Measurements from ENCODE around the gene SEMA5A.

Gene SEMA5A

DNA sequence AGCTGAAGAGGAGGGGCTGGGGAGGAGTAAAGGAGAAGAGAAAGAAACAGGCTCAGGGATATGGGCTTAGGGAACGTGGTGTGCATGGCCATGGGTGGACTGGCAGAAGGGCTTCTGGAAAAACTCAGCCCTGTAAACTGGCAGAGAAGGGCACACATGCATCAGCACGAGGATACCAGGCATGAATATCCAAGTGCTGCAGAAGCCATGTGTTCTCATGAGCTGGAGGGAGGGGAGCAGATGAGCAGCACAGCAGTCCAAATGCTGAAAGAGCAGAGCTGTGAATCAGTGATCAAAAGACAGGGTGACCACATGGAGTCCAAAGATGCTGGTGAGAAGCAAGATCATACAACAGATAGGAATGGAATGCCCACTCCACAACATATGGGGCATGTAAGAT lies 72.3 kb downstream of the SEMA5A start:
- TF ChIP-seq, protein P1, sequence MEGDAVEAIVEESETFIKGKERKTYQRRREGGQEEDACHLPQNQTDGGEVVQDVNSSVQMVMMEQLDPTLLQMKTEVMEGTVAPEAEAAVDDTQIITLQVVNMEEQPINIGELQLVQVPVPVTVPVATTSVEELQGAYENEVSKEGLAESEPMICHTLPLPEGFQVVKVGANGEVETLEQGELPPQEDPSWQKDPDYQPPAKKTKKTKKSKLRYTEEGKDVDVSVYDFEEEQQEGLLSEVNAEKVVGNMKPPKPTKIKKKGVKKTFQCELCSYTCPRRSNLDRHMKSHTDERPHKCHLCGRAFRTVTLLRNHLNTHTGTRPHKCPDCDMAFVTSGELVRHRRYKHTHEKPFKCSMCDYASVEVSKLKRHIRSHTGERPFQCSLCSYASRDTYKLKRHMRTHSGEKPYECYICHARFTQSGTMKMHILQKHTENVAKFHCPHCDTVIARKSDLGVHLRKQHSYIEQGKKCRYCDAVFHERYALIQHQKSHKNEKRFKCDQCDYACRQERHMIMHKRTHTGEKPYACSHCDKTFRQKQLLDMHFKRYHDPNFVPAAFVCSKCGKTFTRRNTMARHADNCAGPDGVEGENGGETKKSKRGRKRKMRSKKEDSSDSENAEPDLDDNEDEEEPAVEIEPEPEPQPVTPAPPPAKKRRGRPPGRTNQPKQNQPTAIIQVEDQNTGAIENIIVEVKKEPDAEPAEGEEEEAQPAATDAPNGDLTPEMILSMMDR (conservative IDR thresholded peaks at IDR 0.05; ENCODE audit: control insufficient read depth, insufficient read depth, low read depth, low read length) = no peak
- peak; percentile 28 for DNase-seq (ENCODE audit: low read depth)
- no peak overlapping the region for H3K4me3 ChIP-seq (ENCODE audit: control insufficient read depth, low read depth, low read length)

DNA sequence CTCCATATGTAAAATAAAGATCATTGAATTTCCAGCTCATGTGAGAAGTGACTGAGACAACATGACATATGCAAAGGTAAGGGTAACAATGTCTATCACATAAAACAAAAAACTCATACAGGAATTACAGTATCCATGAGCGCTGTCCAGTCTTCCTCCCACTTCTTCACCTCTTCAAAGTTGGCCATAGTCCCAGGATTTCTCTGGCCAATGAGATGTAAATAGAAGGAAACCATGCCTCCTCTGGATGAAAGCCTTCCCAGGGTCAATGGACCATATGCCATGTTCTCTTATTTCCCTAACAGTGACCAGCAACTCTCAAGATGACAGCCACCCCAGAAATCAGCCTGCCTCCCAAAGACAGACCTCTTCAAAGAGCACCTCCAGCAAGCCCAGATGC lies 75.5 kb downstream of the SEMA5A start:
- no peak overlapping the region for H3K4me3 ChIP-seq (ENCODE audit: control insufficient read depth, low read depth, low read length)
- TF ChIP-seq, protein P1 (conservative IDR thresholded peaks at IDR 0.05; ENCODE audit: control insufficient read depth, insufficient read depth, low read depth, low read length) = no peak
- no peak for DNase-seq (ENCODE audit: low read depth)

DNA sequence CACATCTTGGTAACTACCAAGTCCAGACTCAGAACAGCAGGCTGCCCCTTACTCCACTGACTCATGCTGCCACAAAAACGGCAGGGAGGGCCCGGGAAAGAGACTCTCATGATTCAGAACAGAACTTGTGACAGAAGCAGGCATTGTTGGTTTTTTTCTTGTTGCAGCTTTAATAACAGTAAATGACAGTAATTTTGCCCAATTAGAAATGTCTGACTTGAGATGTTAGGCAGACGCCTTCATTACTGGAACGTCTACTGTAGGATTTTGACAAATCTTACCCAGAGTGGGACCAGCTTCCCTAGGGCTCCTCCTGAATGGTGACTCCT lies 77.9 kb downstream of the SEMA5A start:
- peak; percentile 92 for DNase-seq (ENCODE audit: low read depth)

DNA sequence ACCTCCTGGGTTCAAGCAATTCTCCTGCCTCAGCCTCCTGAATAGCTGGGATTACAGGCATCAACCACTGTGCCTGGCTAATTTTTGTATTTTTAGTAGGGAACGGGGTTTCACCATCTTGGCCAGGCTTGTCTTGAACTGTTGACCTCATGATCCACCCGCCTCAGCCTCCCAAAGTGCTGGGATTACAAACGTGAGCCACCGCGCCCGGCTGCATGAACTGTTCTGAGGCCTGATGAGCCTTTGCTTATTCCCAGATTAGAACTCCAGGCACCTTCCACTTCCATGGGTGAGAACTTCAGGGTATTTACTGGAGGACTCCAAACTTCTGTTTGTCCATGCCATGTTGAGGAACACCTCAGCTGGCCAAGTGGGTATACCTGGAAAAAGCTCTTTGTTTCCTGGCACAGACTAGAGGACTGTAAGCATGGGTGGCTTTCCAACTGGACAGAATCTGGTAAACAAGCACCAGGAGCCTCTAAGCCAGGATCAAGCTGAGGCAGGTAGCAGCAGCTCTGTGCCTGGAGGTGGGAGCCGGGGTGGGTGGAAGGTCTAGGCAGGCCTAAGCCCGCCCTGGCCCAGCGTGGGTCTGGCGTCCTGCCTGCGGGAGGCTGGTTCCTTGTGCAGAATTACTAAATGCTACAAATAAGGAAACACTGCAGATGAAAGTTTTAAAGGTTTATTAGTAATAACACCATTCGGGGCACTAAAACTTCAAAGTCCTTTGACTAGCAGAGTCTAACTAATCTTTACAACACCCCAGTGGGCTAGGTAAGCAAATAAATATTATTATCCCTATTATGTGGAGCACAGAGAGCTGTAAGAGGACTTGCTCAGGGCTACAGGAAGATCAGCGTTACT lies 78.4 kb downstream of the SEMA5A start:
- no peak for DNase-seq (ENCODE audit: low read depth)
- TF ChIP-seq, protein P1 (conservative IDR thresholded peaks at IDR 0.05; ENCODE audit: control insufficient read depth, insufficient read depth, low read depth, low read length) = no peak

More for the DNA sequence above, 77.9 kb downstream of the SEMA5A start:
- TF ChIP-seq, protein P1 (conservative IDR thresholded peaks at IDR 0.05; ENCODE audit: control insufficient read depth, insufficient read depth, low read depth, low read length) = no peak
- no peak overlapping the region for H3K4me3 ChIP-seq (ENCODE audit: control insufficient read depth, low read depth, low read length)

DNA sequence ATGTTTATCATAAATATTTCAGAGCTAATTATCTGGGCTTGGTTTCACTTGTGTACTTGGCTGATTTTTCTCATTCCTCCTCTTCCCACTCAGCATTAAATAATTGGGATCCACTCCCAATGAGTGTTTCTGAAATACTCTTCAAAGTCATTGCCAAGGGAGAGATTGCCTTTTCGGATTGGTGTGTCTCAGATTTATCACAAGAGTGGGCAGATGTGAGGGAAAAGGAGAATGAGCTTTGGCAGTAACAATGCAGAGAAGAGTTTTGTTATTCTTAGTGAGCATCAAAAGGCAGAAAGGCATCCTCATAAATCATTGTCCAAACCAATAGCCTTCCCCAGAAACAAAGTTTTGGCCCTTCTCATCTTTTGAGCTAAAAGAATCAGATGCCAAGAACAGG lies 79.2 kb downstream of the SEMA5A start:
- TF ChIP-seq, protein P1 (conservative IDR thresholded peaks at IDR 0.05; ENCODE audit: control insufficient read depth, insufficient read depth, low read depth, low read length) = no peak
- no peak overlapping the region for H3K4me3 ChIP-seq (ENCODE audit: control insufficient read depth, low read depth, low read length)
- DNase-seq (ENCODE audit: low read depth) = peak; percentile 45

More for the DNA sequence above, 78.4 kb downstream of the SEMA5A start:
- no peak overlapping the region for H3K4me3 ChIP-seq (ENCODE audit: control insufficient read depth, low read depth, low read length)

DNA sequence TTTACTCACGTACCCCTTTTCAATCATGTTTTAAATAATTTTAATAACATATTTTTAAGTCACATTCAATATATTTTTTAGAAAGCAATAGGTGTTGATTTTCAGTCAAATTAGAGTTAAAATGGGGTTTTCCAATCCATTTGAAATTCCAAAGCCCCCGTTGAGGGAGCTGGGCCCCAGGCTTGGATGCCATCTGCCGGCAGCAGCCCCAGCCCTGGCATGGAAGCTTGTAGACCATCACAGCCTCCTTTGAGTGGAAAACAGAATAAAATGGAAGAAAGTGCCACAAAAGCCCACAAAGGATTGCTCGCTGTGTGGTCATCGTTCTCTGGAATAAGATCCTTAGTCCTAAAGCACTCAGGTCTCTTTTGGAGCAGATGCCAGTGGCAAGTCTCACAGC lies 81.4 kb downstream of the SEMA5A start:
- no peak for DNase-seq (ENCODE audit: low read depth)
- TF ChIP-seq, protein P1 (conservative IDR thresholded peaks at IDR 0.05; ENCODE audit: control insufficient read depth, insufficient read depth, low read depth, low read length) = no peak
- H3K4me3 ChIP-seq (ENCODE audit: control insufficient read depth, low read depth, low read length) = no peak overlapping the region

Data from fibroblast of mammary gland (primary cell).